A549 treated with CORT108297 at 1 μM for 4 hours (cell line): ENCODE results near the gene TTLL12. TPM values are rescaled to one million over a fixed set of nuclear protein-coding genes. Genes with fewer than 3 reads are reported as not detected.

Experiments
- total RNA-seq: library from RNA; stranded (reverse); fragments of 200-300 nt; extraction: Qiagen RNA extraction; gene quantifications from 5 replicates; pipeline ENCODE4 v1.2.3, GENCODE V29; 2022

TTLL12 gene
- total RNA-seq: 21.2 to 23.7 TPM (median 22.0 TPM) in 5 replicates

DNA sequence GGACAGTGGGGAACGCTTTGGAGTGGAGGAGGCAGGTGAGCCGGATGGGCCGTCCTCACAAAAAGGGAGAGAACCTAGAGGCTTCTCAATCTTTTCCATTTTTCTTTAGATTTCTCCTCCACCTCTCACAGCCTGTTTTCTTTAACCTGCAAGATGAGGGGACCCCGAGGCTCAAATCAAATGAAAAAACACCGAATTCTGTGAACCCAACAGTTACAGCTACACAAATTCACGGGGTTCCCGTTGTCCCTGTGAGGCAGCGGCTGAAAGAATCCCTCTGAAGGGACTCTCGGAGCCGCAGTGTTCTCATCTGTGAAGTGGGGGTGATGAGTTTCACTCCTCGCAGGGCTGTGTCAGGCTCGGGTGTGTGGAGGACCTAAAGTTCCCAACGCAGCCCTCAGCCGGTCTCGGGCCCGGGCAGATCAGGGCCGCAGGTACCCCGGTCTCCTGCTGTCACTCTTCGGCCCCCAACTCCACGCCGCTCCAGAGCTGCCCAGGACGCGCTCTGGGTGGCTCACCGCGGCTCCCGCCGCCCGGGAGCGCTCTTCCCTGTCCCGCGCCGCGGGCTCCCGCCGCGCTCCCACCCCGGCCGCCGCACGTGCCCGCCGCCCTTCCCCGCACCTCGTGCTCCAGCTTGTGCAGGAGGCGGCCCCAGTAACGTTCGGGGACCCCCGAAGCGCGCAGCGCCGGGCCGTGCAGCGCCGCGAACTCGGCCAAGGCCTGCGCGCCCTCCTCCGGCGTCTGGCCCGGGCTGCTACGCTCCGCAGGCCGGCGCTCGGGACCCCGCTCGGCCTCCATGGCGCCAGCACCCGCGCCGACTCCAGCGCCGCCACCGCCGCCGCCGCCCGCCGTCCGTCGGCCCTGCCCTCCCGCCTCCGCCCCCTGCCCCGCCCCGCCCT lies at the start of gene TTLL12:
TTLL12 (minus strand) TSS at position 863 of the 899 bp plus-strand sequence; CDS start at position 798, 65 bp downstream.

DNA sequence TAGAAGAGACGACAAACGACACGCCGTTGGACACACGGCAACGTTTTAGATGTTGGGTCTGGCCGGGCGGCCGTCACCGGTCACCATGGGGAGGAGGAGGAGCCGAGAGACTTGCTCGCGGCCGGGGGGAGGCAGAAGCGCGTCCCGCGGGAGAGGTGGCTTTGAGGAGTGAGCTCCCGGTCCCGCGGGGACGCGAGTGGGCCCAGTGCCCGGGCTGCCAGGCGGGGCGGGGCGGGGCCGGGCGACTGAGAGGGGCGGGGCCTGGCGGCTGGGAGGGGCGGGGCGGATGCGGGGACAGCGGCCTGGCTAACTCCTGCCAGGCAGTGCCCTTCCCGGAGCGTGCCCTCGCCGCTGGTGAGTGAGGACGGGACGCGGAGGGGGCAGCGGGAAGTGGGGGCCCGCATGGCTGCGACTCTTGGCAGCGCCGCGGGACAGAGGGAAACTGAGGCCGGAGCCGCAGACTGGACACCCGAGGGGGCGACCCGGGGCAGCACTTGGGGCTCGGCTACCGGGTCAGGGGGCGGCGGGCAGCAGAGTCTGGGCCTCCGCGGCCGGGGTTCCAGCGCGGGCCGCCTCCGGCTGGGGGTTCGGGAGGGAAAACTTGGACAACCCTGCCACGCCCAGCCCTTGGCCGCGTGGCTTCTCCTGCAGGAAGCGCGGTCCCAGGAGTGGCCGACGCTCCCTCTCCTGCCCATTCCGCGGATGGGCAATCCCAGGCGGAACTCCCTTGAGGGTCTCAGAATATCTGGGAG lies 35.5 kb downstream of the TTLL12 start, which contains the start of gene TSPO:
TSPO (plus strand) TSS at position 309 of the 752 bp plus-strand sequence. CDS start 7,680 bp downstream, outside the sequence.

GRCh38 chr22:43142880-43143562 lies 43.9 kb downstream of the TTLL12 start, which contains the start of gene MCAT:
MCAT (minus strand) TSS chr22:43143398; CDS start chr22:43143348, 50 bp downstream.

Other genes starting within 250 kb of the TTLL12 start
- 75.7 to 95.4 TPM (median 90.2 TPM) in 5 replicates for gene PACSIN2, start 172.0 kb downstream of the TTLL12 start, total RNA-seq
- gene TTLL1, start 97.7 kb downstream of the TTLL12 start, total RNA-seq: 2.2 to 2.8 TPM (median 2.4 TPM) in 5 replicates
- gene BIK, start 76.4 kb downstream of the TTLL12 start, total RNA-seq: 1.1 to 1.7 TPM (median 1.2 TPM) in 5 replicates
- 17.8 to 31.4 TPM (median 26.7 TPM) in 5 replicates for gene MCAT, start 43.7 kb downstream of the TTLL12 start, total RNA-seq
- gene TSPO, start 35.6 kb downstream of the TTLL12 start, total RNA-seq: 137 to 248 TPM (median 239 TPM) in 5 replicates
- gene SCUBE1, start 156.2 kb upstream of the TTLL12 start, total RNA-seq: 0.08 to 0.24 TPM (median 0.13 TPM) in 5 replicates
- 0.07 TPM in 1 of 5 replicates, not detected in the others for gene MPPED1, start 224.9 kb upstream of the TTLL12 start, total RNA-seq